ENCODE results near the gene ALDH1A3.

- no peak for TF ChIP-seq POLR2AphosphoS5 (IDR thresholded peaks at IDR 0.05; ENCODE audit: borderline replicate concordance, low read depth, low read length)
- no peak for TF ChIP-seq EZH2 (IDR thresholded peaks at IDR 0.05)
- no peak for TF ChIP-seq FOXP2 (optimal IDR thresholded peaks at IDR 0.05; ENCODE audit: control extremely low read depth, extremely low read length, insufficient read depth)
Observed at GRCh38 chr15:100952566-100952965, 72.9 kb downstream of the ALDH1A3 start.
